Measurements from ENCODE around the gene PACSIN3.

- TF ChIP-seq BHLHE40 (IDR thresholded peaks at IDR 0.05; ENCODE audit: borderline replicate concordance) (no peak), ZNF384 (IDR thresholded peaks at IDR 0.05) (no peak), ELF4 (IDR thresholded peaks at IDR 0.05) (no peak), L3MBTL2 (conservative IDR thresholded peaks at IDR 0.05) (no peak), TARDBP (IDR thresholded peaks at IDR 0.05) (no peak), NFRKB (IDR thresholded peaks at IDR 0.05) (no peak), FOXM1 (IDR thresholded peaks at IDR 0.05; ENCODE audit: borderline replicate concordance) (no peak), SUZ12 (IDR thresholded peaks at IDR 0.05) (no peak), FOXK2 (IDR thresholded peaks at IDR 0.05) (no peak)
These were observed 2.0 kb upstream of the PACSIN3 start for GRCh38 chr11:47188259-47188658.
